Measurements from ENCODE around the gene TSPAN9. TPM values are rescaled to one million over a fixed set of nuclear protein-coding genes. Genes with fewer than 3 reads are reported as not detected.

TSPAN9 gene
- polyA plus RNA-seq, 1 experiment = 67.0 TPM

DNA sequence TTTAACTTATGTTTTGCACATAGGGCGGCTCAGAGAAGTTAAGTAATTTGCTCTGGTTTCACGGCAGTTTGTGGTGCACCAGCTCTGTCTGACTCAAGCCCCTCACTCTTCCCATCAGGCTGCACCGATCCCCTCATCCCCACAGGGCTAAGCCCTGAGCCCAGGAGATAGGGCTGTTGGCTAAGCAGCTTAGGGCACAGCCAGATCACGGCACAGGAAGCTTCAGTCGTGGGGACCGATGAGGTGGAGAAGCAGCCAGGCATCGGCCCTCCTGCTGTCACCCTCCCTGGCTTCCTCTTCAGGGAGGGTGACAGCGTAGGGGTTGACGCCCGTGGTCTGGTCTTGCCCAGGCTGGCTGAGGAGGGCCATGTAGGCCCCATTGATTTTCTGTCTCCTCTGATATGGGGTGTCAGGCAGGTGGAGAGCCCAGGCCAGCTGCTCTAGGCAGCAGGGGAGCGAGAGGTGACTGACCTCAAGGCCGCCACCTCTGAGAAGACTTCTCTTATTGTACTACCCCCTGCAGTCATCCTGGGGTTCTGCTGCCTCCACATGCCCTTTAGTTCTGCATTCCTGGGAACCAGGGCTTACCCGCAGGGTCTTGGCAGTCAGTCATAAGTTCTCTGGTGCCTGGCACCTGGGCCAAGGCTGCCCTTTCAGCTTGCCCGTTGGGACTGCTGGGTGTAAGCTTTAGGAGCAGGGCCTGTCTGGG lies 166.4 kb downstream of the TSPAN9 start:
- CTCF ChIA-PET = interaction anchor here (1.2 to 2.7 kb wide), 2 partner anchors 32 to 108 kb away, joined by 3 to 8 read pairs; no protein-coding TSS in a partner anchor

DNA sequence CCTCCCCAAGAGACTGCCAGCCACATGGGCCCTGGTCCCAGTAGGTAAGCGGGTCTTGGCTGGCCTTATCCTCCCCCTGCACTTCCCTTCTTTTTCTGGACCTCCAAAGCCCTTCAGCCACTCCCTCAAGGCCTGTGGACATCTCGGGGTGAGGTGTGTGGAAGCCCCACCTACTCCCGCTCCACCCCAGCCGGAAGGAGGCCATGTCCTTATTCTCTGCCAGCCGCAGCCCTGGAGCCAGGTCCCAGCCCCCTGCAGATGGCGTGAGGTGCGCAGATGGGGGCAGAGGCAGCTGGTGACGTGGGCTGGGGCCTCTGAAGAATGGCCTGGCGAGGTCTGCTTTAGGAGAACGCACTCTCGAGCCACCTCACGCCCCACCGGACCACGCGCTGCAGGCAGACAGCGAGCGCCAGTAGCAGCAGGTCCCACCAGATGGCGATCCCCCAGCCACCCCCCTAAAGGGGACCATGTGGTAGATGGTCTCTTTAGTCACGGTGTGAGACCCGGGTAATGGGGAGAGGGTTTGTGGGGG lies 167.1 kb downstream of the TSPAN9 start:
- TF ChIP-seq, protein P1, sequence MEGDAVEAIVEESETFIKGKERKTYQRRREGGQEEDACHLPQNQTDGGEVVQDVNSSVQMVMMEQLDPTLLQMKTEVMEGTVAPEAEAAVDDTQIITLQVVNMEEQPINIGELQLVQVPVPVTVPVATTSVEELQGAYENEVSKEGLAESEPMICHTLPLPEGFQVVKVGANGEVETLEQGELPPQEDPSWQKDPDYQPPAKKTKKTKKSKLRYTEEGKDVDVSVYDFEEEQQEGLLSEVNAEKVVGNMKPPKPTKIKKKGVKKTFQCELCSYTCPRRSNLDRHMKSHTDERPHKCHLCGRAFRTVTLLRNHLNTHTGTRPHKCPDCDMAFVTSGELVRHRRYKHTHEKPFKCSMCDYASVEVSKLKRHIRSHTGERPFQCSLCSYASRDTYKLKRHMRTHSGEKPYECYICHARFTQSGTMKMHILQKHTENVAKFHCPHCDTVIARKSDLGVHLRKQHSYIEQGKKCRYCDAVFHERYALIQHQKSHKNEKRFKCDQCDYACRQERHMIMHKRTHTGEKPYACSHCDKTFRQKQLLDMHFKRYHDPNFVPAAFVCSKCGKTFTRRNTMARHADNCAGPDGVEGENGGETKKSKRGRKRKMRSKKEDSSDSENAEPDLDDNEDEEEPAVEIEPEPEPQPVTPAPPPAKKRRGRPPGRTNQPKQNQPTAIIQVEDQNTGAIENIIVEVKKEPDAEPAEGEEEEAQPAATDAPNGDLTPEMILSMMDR (IDR thresholded peaks at IDR 0.05; ENCODE audit: insufficient read depth, low read depth, low read length) = no peak
- POLR2A ChIA-PET = no interaction called here
- DNase-seq (ENCODE audit: low read depth) = no peak
- no peaks in the 10 kb centered on the region for H3K36me3 ChIP-seq (ENCODE audit: control insufficient read depth, insufficient read depth, low read length)
- CTCF ChIA-PET = no interaction called here
- no peak overlapping the region for H3K4me3 ChIP-seq (ENCODE audit: low read depth, low read length)
- H3K27me3 ChIP-seq (ENCODE audit: control insufficient read depth, insufficient read depth, low read length) = no peaks in the 10 kb centered on the region; the same call in 1 of the 2 replicates

More for the DNA sequence above, 166.4 kb downstream of the TSPAN9 start:
- H3K36me3 ChIP-seq (ENCODE audit: control insufficient read depth, insufficient read depth, low read length) = no peaks in the 10 kb centered on the region
- DNase-seq (ENCODE audit: low read depth) = no peak
- POLR2A ChIA-PET = no interaction called here
- TF ChIP-seq, protein P1 (IDR thresholded peaks at IDR 0.05; ENCODE audit: insufficient read depth, low read depth, low read length) = no peak
- H3K27me3 ChIP-seq (ENCODE audit: control insufficient read depth, insufficient read depth, low read length) = no peaks in the 10 kb centered on the region; the same call in 1 of the 2 replicates
- H3K4me3 ChIP-seq (ENCODE audit: low read depth, low read length) = no peak overlapping the region

DNA sequence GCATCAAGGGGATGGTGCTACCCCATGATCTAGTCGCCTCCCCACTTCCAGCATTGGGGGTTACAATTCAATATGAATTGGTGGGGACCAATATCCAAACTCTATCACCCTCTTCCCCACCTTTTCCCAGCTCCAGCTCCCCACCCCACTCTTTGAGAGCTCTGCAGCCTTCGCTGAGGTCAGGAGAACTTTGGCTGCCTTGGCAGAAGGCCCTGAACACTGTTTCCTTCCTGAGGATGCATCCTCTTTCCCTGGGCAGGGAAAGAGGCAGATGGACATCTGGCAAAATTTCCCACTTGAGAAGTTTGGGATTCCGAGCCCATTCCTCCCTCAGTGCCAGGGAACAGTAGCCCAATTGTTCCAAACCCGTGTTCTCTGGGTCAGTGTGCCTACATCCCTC lies 169.1 kb downstream of the TSPAN9 start:
- CTCF ChIA-PET = no interaction called here
- DNase-seq (ENCODE audit: low read depth) = no peak

DNA sequence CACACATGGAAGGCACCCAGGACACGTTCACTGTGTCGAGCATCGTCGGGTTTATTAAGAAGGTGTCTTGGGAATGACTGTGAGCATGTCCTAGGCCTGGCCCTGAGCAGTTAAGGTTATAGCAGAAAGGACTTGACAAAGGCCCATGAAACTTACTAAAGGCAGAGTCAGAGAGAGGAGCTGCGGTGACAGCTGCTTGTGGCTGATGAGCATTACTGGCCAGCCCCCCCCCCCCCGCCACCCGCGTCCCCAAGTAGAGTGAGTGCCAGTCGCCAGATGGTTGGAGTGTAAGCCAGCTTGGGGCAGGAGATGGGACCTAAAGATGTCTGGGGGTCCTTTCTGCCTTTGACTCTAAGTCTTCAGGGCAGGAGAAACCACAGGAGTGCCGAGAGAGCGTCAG lies 169.9 kb downstream of the TSPAN9 start:
- CTCF ChIA-PET = interaction anchor here (1.4 kb wide), 1 partner anchor 44 kb away, joined by 3 read pairs; no protein-coding TSS in a partner anchor
- POLR2A ChIA-PET = no interaction called here
- DNase-seq (ENCODE audit: low read depth) = no peak
- no peaks in the 10 kb centered on the region; the same call in 1 of the 2 replicates for H3K36me3 ChIP-seq (ENCODE audit: control insufficient read depth, insufficient read depth, low read length)
- no peaks in the 10 kb centered on the region; the same call in 1 of the 2 replicates for H3K27me3 ChIP-seq (ENCODE audit: control insufficient read depth, insufficient read depth, low read length)
- H3K4me3 ChIP-seq (ENCODE audit: low read depth, low read length) = no peak overlapping the region
- TF ChIP-seq, protein P1 (IDR thresholded peaks at IDR 0.05; ENCODE audit: insufficient read depth, low read depth, low read length) = no peak

More for the DNA sequence above, 169.1 kb downstream of the TSPAN9 start:
- TF ChIP-seq, protein P1 (IDR thresholded peaks at IDR 0.05; ENCODE audit: insufficient read depth, low read depth, low read length) = no peak
- POLR2A ChIA-PET = no interaction called here
- Histone ChIP-seq H3K36me3 (ENCODE audit: control insufficient read depth, insufficient read depth, low read length) (no peaks in the 10 kb centered on the region; the same call in 1 of the 2 replicates), H3K4me3 (ENCODE audit: low read depth, low read length) (no peak overlapping the region), H3K27me3 (ENCODE audit: control insufficient read depth, insufficient read depth, low read length) (no peaks in the 10 kb centered on the region; the same call in 1 of the 2 replicates)

DNA sequence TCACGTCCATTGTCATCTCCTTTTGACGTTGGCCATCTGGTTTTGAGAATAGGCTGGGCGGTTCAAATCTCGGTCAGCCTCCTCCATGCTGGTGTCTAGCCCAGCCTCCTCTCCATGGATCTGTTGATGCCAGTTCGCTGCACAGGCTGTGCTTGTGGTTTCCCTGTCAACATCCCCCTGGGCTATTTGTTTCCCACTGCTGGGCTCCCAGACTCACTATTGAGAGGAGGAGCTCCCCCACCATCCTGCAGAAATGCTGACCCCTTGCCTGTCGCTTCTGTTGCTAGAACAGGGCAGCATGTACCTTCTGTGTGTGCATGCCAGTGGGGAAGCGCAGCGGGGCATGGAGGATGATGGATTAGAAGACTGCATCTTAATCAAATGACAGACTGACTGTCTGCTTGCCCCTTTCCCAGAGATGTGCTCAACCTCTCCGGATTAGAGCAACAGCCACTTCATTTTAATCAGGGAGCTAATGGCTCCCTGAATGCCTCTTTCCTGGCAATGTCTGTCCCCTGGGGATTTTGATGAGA lies 170.5 kb downstream of the TSPAN9 start:
- TF ChIP-seq, protein P1 (IDR thresholded peaks at IDR 0.05; ENCODE audit: insufficient read depth, low read depth, low read length) = no peak
- ChIA-PET CTCF (interaction anchor here (0.6 to 1.4 kb wide), 4 partner anchors 10 to 44 kb away, joined by 3 to 4 read pairs (median 4); no protein-coding TSS in a partner anchor), POLR2A (no interaction called here)
- Histone ChIP-seq H3K27me3 (ENCODE audit: control insufficient read depth, insufficient read depth, low read length) (no peaks in the 10 kb centered on the region; the same call in 1 of the 2 replicates), H3K4me3 (ENCODE audit: low read depth, low read length) (no peak overlapping the region), H3K36me3 (ENCODE audit: control insufficient read depth, insufficient read depth, low read length) (no peaks in the 10 kb centered on the region; the same call in 1 of the 2 replicates)
- no peak for DNase-seq (ENCODE audit: low read depth)
